ENCODE results near the gene TGM5. TPM values are rescaled to one million over a fixed set of nuclear protein-coding genes. Genes with fewer than 3 reads are reported as not detected.

TGM5 gene
- total and polyA plus RNA-seq, 8 donors: not detected

DNA sequence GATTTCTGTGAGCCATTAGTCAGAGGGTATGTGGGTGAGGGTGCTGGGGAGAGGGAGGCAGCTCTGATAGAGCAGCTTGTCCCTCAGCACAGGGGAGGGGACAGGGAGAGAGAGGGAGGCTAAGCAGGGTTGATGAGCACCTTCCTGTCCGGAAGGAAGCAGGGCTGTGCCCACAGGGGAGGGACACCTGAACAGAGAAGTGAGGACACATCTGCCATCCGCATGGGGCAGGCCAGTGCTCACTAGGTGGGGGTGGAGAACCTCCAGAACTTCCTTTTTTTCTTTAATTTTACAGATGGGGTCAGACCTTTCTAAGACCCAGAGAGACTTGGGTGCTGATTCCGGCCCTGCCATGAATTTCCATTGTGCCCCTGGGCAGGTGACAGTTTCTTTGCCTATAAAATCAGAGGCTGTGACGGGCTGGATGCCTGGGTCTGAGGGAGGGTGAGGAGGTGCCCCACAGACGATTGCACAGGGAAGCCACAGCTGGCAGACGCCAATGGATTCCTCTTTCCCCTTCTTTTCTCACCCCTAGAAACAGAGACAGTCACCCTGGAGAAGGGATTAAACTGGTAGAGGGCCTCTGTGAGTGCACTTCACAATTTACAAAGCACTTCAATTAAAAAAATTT lies 4.1 kb upstream of the TGM5 start:
- TF ChIP-seq, protein P1, sequence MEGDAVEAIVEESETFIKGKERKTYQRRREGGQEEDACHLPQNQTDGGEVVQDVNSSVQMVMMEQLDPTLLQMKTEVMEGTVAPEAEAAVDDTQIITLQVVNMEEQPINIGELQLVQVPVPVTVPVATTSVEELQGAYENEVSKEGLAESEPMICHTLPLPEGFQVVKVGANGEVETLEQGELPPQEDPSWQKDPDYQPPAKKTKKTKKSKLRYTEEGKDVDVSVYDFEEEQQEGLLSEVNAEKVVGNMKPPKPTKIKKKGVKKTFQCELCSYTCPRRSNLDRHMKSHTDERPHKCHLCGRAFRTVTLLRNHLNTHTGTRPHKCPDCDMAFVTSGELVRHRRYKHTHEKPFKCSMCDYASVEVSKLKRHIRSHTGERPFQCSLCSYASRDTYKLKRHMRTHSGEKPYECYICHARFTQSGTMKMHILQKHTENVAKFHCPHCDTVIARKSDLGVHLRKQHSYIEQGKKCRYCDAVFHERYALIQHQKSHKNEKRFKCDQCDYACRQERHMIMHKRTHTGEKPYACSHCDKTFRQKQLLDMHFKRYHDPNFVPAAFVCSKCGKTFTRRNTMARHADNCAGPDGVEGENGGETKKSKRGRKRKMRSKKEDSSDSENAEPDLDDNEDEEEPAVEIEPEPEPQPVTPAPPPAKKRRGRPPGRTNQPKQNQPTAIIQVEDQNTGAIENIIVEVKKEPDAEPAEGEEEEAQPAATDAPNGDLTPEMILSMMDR (IDR thresholded peaks at IDR 0.05): no peak
- ATAC-seq (no peak), DNase-seq (no peak)
- H3K36me3 ChIP-seq: no peaks in the 10 kb centered on the region
- intact Hi-C loops (cut with DNase I): loop anchor here in 1 of 2 donors (10.0 kb wide), 1 partner anchor 46 kb away; the partner anchor contains the start of gene EPB42
- H3K4me3 ChIP-seq: no peak overlapping the region
- peaks cover 0 to 2% of the 10 kb centered on the region in 2 donors for H3K9me3 ChIP-seq
- H3K4me1 ChIP-seq: peaks cover 0 to 6% of the 10 kb centered on the region in 2 donors
- H3K27ac ChIP-seq: peak overlapping the region in 1 of 2 donors; percentile 48
- peaks cover 0 to 27% of the 10 kb centered on the region in 2 donors for H3K27me3 ChIP-seq

DNA sequence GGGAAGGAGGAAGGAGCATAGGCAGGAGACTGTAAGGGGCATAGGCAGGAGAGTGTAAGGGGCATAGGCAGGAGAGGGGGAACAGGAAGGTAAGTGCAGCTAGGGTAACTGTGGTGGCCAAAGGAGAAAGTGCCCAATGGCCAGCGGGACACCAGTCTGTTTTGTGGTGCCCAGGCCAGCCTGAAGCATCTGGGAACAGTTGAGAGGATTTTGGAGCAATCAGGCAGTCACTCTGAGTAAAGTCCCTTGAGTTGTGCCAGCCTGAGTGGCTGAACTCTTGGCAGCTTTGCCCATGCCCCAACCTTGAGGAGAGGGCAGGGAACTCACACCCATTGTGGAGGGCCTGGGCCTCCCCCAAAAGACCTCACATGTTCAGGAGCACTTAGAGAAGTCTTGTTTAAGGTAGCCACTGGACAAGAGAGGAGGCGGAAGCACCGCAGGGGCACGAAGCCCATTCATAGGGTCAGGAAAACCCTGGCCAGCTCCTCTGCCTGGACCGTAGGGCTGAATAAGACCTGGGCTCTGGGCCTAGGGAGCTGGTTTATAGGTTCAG lies 3.5 kb upstream of the TGM5 start:
- TF ChIP-seq, protein P1 (IDR thresholded peaks at IDR 0.05): no peak
- Histone ChIP-seq H3K36me3 (no peaks in the 10 kb centered on the region), H3K4me3 (no peak overlapping the region), H3K27ac (peak overlapping the region in 1 of 2 donors; percentile 48), H3K9me3 (peaks cover 0 to 2% of the 10 kb centered on the region in 2 donors), H3K27me3 (peaks cover 0 to 22% of the 10 kb centered on the region in 2 donors), H3K4me1 (peaks cover 0 to 6% of the 10 kb centered on the region in 2 donors)
- DNase-seq (no peak), ATAC-seq (no peak)
- intact Hi-C loops (cut with DNase I): loop anchor here in 1 of 2 donors (10.0 kb wide), 1 partner anchor 45 kb away; the partner anchor contains the start of gene EPB42

- TF ChIP-seq, protein P1 (IDR thresholded peaks at IDR 0.05): no peak
- Histone ChIP-seq H3K4me3 (no peak overlapping the region), H3K4me1 (peaks cover 0 to 6% of the 10 kb centered on the region in 2 donors), H3K27ac (no peak overlapping the region), H3K27me3 (peaks cover 0 to 17% of the 10 kb centered on the region in 2 donors), H3K36me3 (no peaks in the 10 kb centered on the region), H3K9me3 (peaks cover 0 to 2% of the 10 kb centered on the region in 2 donors)
- DNase-seq (no peak), ATAC-seq (peak; percentile 33)
- intact Hi-C loops (cut with DNase I): no loop called here
Observed at GRCh38 chr15:43268111-43269105, 1.7 kb upstream of the TGM5 start.

DNA sequence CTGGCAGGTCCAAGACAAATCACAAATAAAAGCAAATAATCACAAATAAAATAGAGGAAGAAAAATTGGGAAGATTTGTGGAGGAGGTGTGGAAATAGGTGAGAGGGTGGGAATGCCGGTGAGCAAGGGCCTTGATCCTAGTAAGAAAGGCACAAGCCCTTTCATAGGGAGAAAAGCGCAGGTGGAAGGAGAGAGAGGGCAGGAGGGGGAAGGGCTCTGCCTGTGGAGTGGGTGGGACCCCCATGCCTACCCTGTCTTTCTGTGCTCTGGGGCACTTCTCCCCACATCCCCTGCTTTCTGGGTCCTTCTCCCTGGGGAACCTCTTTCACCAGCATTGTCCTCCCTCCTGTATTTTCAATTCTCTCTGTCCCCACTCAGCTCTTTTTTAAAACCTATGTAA lies 711 bp upstream of the TGM5 start:
- Histone ChIP-seq H3K4me3 (no peak overlapping the region), H3K27me3 (peaks cover 0 to 17% of the 10 kb centered on the region in 2 donors), H3K9me3 (peaks cover 0 to 2% of the 10 kb centered on the region in 2 donors), H3K27ac (no peak overlapping the region), H3K36me3 (no peaks in the 10 kb centered on the region), H3K4me1 (peaks cover 0 to 6% of the 10 kb centered on the region in 2 donors)
- TF ChIP-seq, protein P1 (IDR thresholded peaks at IDR 0.05): no peak
- intact Hi-C loops (cut with DNase I): no loop called here
- DNase-seq: no peak
- ATAC-seq: no peak
